Measurements from ENCODE around the gene SPATA19. TPM values are rescaled to one million over a fixed set of nuclear protein-coding genes. Genes with fewer than 3 reads are reported as not detected.

SPATA19 gene
- total and polyA plus RNA-seq, 2 experiments from 2014 or later, result not detected

DNA sequence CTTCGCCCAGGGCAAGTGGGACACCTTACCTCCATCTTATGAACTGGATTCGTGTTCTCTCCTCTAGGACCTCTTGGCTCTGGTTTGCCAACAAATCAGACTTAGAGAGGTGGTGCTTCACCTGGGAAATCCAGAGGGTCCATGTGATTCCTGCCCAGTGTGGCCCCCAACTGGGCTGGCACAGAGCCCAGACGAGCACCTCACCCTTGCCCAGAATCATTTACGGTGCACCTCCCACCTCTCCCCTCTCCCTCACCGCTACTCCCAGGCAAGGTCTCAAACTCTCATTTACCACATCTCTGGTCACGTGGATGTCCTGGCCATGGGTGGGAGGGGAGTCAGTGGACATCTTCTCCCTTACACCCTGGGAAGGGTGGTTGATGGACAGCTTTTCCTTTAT, 1.1 kb downstream of the SPATA19 start:
- no peaks in the 10 kb centered on the region for H3K4me1 ChIP-seq (ENCODE audit: insufficient read depth)
- Mint-ChIP-seq H3K4me3 (no peak overlapping the region), H3K36me3 (ENCODE audit: low read depth) (no peaks in the 10 kb centered on the region), H3K9me3 (peaks cover 2% of the 10 kb centered on the region; the same call in 1 of the 3 replicates), H3K27me3 (ENCODE audit: insufficient read depth, low read depth, poor library complexity) (peaks cover 7% of the 10 kb centered on the region), H3K27ac (no peak overlapping the region), H3K4me1 (no peaks in the 10 kb centered on the region; the same call in 2 of the 3 replicates)
- no peaks in the 10 kb centered on the region for H3F3A ChIP-seq (replicated peaks; ENCODE audit: low read depth)
- no peak overlapping the region for H3K4me3 ChIP-seq
- no peaks in the 10 kb centered on the region for H4K20me1 ChIP-seq (replicated peaks; ENCODE audit: insufficient read depth)
- H3K36me3 ChIP-seq (ENCODE audit: insufficient read depth), result no peaks in the 10 kb centered on the region
- H3K4me2 ChIP-seq, result no peak overlapping the region
- ATAC-seq, result no peak
- no peaks in the 10 kb centered on the region for H3K79me2 ChIP-seq (replicated peaks; ENCODE audit: insufficient read depth)
- H3K27ac ChIP-seq (ENCODE audit: low read depth), result no peak overlapping the region
- no peak for DNase-seq (ENCODE audit: low spot score)
- no peak for TF ChIP-seq REST (IDR thresholded peaks at IDR 0.05; ENCODE audit: unreplicated experiment)
- no peak for TF ChIP-seq ZNF331 (CRISPR knock-in tag; IDR thresholded peaks at IDR 0.05; ENCODE audit: low read depth)
- TF ChIP-seq POLR2AphosphoS5 (IDR thresholded peaks at IDR 0.05; ENCODE audit: low read depth), result no peak
- no peak for TF ChIP-seq ZNF114 (CRISPR knock-in tag; IDR thresholded peaks at IDR 0.05)
- TF ChIP-seq, protein P1, sequence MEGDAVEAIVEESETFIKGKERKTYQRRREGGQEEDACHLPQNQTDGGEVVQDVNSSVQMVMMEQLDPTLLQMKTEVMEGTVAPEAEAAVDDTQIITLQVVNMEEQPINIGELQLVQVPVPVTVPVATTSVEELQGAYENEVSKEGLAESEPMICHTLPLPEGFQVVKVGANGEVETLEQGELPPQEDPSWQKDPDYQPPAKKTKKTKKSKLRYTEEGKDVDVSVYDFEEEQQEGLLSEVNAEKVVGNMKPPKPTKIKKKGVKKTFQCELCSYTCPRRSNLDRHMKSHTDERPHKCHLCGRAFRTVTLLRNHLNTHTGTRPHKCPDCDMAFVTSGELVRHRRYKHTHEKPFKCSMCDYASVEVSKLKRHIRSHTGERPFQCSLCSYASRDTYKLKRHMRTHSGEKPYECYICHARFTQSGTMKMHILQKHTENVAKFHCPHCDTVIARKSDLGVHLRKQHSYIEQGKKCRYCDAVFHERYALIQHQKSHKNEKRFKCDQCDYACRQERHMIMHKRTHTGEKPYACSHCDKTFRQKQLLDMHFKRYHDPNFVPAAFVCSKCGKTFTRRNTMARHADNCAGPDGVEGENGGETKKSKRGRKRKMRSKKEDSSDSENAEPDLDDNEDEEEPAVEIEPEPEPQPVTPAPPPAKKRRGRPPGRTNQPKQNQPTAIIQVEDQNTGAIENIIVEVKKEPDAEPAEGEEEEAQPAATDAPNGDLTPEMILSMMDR (conservative IDR thresholded peaks at IDR 0.05; ENCODE audit: low read depth in 2 of 2), result no peak
- TF ChIP-seq JUNB (IDR thresholded peaks at IDR 0.05; ENCODE audit: unreplicated experiment), result no peak
- TF ChIP-seq EZH2 (IDR thresholded peaks at IDR 0.05; ENCODE audit: low read depth, unreplicated experiment), result no peak
- no peak for TF ChIP-seq CREB1 (CRISPR knock-in tag; IDR thresholded peaks at IDR 0.05; ENCODE audit: low read depth)
- TF ChIP-seq, protein P2, sequence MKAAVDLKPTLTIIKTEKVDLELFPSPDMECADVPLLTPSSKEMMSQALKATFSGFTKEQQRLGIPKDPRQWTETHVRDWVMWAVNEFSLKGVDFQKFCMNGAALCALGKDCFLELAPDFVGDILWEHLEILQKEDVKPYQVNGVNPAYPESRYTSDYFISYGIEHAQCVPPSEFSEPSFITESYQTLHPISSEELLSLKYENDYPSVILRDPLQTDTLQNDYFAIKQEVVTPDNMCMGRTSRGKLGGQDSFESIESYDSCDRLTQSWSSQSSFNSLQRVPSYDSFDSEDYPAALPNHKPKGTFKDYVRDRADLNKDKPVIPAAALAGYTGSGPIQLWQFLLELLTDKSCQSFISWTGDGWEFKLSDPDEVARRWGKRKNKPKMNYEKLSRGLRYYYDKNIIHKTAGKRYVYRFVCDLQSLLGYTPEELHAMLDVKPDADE (IDR thresholded peaks at IDR 0.05), result no peak
- no peak for TF ChIP-seq NANOG (IDR thresholded peaks at IDR 0.05; ENCODE audit: borderline replicate concordance)
- no peak for TF ChIP-seq STAT1 (IDR thresholded peaks at IDR 0.05; ENCODE audit: unreplicated experiment)
- no peak for TF ChIP-seq EZH2phosphoT487 (IDR thresholded peaks at IDR 0.05; ENCODE audit: unreplicated experiment)
- TF ChIP-seq, protein P3, sequence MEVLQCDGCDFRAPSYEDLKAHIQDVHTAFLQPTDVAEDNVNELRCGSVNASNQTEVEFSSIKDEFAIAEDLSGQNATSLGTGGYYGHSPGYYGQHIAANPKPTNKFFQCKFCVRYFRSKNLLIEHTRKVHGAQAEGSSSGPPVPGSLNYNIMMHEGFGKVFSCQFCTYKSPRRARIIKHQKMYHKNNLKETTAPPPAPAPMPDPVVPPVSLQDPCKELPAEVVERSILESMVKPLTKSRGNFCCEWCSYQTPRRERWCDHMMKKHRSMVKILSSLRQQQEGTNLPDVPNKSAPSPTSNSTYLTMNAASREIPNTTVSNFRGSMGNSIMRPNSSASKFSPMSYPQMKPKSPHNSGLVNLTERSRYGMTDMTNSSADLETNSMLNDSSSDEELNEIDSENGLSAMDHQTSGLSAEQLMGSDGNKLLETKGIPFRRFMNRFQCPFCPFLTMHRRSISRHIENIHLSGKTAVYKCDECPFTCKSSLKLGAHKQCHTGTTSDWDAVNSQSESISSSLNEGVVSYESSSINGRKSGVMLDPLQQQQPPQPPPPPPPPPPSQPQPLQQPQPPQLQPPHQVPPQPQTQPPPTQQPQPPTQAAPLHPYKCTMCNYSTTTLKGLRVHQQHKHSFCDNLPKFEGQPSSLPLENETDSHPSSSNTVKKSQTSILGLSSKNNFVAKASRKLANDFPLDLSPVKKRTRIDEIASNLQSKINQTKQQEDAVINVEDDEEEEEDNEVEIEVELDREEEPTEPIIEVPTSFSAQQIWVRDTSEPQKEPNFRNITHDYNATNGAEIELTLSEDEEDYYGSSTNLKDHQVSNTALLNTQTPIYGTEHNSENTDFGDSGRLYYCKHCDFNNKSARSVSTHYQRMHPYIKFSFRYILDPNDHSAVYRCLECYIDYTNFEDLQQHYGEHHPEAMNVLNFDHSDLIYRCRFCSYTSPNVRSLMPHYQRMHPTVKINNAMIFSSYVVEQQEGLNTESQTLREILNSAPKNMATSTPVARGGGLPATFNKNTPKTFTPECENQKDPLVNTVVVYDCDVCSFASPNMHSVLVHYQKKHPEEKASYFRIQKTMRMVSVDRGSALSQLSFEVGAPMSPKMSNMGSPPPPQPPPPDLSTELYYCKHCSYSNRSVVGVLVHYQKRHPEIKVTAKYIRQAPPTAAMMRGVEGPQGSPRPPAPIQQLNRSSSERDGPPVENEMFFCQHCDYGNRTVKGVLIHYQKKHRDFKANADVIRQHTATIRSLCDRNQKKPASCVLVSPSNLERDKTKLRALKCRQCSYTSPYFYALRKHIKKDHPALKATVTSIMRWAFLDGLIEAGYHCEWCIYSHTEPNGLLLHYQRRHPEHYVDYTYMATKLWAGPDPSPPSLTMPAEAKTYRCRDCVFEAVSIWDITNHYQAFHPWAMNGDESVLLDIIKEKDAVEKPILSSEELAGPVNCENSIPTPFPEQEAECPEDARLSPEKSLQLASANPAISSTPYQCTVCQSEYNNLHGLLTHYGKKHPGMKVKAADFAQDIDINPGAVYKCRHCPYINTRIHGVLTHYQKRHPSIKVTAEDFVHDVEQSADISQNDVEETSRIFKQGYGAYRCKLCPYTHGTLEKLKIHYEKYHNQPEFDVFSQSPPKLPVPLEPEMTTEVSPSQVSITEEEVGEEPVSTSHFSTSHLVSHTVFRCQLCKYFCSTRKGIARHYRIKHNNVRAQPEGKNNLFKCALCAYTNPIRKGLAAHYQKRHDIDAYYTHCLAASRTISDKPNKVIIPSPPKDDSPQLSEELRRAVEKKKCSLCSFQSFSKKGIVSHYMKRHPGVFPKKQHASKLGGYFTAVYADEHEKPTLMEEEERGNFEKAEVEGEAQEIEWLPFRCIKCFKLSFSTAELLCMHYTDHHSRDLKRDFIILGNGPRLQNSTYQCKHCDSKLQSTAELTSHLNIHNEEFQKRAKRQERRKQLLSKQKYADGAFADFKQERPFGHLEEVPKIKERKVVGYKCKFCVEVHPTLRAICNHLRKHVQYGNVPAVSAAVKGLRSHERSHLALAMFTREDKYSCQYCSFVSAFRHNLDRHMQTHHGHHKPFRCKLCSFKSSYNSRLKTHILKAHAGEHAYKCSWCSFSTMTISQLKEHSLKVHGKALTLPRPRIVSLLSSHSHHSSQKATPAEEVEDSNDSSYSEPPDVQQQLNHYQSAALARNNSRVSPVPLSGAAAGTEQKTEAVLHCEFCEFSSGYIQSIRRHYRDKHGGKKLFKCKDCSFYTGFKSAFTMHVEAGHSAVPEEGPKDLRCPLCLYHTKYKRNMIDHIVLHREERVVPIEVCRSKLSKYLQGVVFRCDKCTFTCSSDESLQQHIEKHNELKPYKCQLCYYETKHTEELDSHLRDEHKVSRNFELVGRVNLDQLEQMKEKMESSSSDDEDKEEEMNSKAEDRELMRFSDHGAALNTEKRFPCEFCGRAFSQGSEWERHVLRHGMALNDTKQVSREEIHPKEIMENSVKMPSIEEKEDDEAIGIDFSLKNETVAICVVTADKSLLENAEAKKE (CRISPR knock-in tag; IDR thresholded peaks at IDR 0.05), result no peak
- H3K27me3 ChIP-seq (ENCODE audit: insufficient read depth), result no peaks in the 10 kb centered on the region
- H3K9me2 ChIP-seq (ENCODE audit: insufficient read depth), result peaks cover 9% of the 10 kb centered on the region
- no peak overlapping the region for H2AFZ ChIP-seq
